DND-41 (cell line): Measurements from ENCODE around the gene TXNDC11.

Experiments used
- EZH2 ChIP-seq: IDR thresholded peaks from 3 replicates; pipeline ENCODE4 v1.6.1; 2012; ENCODE audit warnings: borderline replicate concordance, low read depth, mild to moderate bottlenecking, moderate library complexity, low read length, inconsistent platforms; ENCODE audit not compliant: severe bottlenecking
- TF ChIP-seq, protein P1 (sequence below): IDR thresholded peaks from 2 replicates; pipeline ENCODE4 v1.5.1; 2012; ENCODE audit warnings: borderline replicate concordance, low read length, moderate library complexity, mild to moderate bottlenecking; ENCODE audit not compliant: poor library complexity, severe bottlenecking; ENCODE audit errors: extremely low read depth

DNA sequence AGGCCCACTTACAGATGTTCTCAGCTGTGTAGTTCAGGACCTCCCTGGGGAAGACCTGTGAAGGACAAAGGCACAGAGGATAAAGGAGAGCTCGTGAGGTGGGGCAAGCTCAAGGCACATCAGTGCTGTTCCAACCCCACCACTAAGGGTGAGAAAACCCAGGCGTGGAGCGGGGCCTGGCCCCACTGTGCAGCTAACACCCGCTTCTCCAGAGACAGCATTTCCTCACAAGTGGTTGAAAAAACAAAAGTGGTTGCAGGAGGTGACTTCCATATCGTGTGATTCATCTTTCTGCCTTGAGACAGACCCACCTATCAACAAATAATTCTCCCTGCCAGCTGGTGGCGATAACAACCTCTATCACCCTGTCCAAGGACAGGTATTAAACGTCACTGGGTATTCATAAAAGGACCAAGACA is 44.4 kb downstream of the TXNDC11 start:
- TF ChIP-seq, protein P1, sequence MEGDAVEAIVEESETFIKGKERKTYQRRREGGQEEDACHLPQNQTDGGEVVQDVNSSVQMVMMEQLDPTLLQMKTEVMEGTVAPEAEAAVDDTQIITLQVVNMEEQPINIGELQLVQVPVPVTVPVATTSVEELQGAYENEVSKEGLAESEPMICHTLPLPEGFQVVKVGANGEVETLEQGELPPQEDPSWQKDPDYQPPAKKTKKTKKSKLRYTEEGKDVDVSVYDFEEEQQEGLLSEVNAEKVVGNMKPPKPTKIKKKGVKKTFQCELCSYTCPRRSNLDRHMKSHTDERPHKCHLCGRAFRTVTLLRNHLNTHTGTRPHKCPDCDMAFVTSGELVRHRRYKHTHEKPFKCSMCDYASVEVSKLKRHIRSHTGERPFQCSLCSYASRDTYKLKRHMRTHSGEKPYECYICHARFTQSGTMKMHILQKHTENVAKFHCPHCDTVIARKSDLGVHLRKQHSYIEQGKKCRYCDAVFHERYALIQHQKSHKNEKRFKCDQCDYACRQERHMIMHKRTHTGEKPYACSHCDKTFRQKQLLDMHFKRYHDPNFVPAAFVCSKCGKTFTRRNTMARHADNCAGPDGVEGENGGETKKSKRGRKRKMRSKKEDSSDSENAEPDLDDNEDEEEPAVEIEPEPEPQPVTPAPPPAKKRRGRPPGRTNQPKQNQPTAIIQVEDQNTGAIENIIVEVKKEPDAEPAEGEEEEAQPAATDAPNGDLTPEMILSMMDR = peak; percentile 26
- TF ChIP-seq EZH2 = no peak
